HEK293T (cell line): ENCODE data around the gene CFLAR.
"Not testable (repeated sequence)": the region's sequence is repeated elsewhere in the genome, so short reads cannot be mapped to it uniquely, and the experiment has no call there.

Experiments used
- CTCF ChIA-PET: fragments of 350-600 bp; formaldehyde crosslinking; extraction: SDS; loops from one replicate; lab custom pipeline; 2021; ENCODE audit warnings: antibody characterized with exemption, inconsistent platforms; lab: Yijun Ruan, JAX
- POLR2A ChIA-PET: fragments of 350-600 bp; formaldehyde crosslinking; extraction: SDS; loops from one replicate; lab custom pipeline; 2020; ENCODE audit warnings: antibody characterized with exemption, inconsistent platforms; lab: Yijun Ruan, JAX
- DNase-seq: peaks from one replicate; pipeline ENCODE4 v3.0.0; 2012; ENCODE audit warnings: mixed read lengths; ENCODE audit errors: extremely low spot score
- ARNT ChIP-seq: fragments of 450-650 bp; IDR thresholded peaks from 2 replicates; pipeline ENCODE4 v1.6.1; 2017; ENCODE audit warnings: mild to moderate bottlenecking
- BHLHE40 ChIP-seq: fragments of 450-650 bp; IDR thresholded peaks from 2 replicates; pipeline ENCODE4 v1.6.1; 2016; ENCODE audit warnings: mild to moderate bottlenecking, moderate library complexity, borderline replicate concordance
- CTBP1 ChIP-seq: fragments of 450-650 bp; IDR thresholded peaks from 2 replicates; pipeline ENCODE4 v1.6.1; 2016; ENCODE audit warnings: borderline replicate concordance
- ELF4 ChIP-seq: fragments of 450-650 bp; IDR thresholded peaks from 2 replicates; pipeline ENCODE4 v1.6.1; 2017; ENCODE audit warnings: antibody characterized with exemption
- FOXA1 ChIP-seq: fragments of 450-650 bp; IDR thresholded peaks from 2 replicates; pipeline ENCODE4 v1.6.1; 2016; ENCODE audit warnings: mild to moderate bottlenecking
- FOXK2 ChIP-seq: fragments of 450-650 bp; IDR thresholded peaks from 2 replicates; pipeline ENCODE4 v1.6.1; 2016; ENCODE audit warnings: mild to moderate bottlenecking
- FOXM1 ChIP-seq: fragments of 450-650 bp; IDR thresholded peaks from 2 replicates; pipeline ENCODE4 v1.6.1; 2017; ENCODE audit warnings: mild to moderate bottlenecking, borderline replicate concordance
- HDGF ChIP-seq: fragments of 450-650 bp; IDR thresholded peaks from 2 replicates; pipeline ENCODE4 v1.6.1; 2017; ENCODE audit warnings: antibody characterized with exemption, borderline replicate concordance
- L3MBTL2 ChIP-seq: fragments of 450-650 bp; conservative IDR thresholded peaks from 2 replicates; pipeline ENCODE4 v1.6.1; 2016; ENCODE audit warnings: mild to moderate bottlenecking
- LEF1 ChIP-seq: fragments of 450-650 bp; IDR thresholded peaks from 2 replicates; pipeline ENCODE4 v1.6.1; 2017; ENCODE audit warnings: mild to moderate bottlenecking, borderline replicate concordance
- NFRKB ChIP-seq: fragments of 450-650 bp; IDR thresholded peaks from 2 replicates; pipeline ENCODE4 v1.6.1; 2016; ENCODE audit warnings: mild to moderate bottlenecking, moderate library complexity
- SP1 ChIP-seq: fragments of 450-650 bp; IDR thresholded peaks from 2 replicates; pipeline ENCODE4 v1.6.1; 2017
- SUZ12 ChIP-seq: fragments of 450-650 bp; IDR thresholded peaks from 2 replicates; pipeline ENCODE4 v1.6.1; 2016; ENCODE audit warnings: mild to moderate bottlenecking
- TARDBP ChIP-seq: fragments of 450-650 bp; IDR thresholded peaks from 2 replicates; pipeline ENCODE4 v1.6.1; 2016
- ZNF384 ChIP-seq: fragments of 450-650 bp; IDR thresholded peaks from 2 replicates; pipeline ENCODE4 v1.6.1; 2016
- TF ChIP-seq, protein P1 (sequence below): fragments of 450-650 bp; IDR thresholded peaks from 2 replicates; pipeline ENCODE4 v1.6.1; 2016

Gene CFLAR

DNA sequence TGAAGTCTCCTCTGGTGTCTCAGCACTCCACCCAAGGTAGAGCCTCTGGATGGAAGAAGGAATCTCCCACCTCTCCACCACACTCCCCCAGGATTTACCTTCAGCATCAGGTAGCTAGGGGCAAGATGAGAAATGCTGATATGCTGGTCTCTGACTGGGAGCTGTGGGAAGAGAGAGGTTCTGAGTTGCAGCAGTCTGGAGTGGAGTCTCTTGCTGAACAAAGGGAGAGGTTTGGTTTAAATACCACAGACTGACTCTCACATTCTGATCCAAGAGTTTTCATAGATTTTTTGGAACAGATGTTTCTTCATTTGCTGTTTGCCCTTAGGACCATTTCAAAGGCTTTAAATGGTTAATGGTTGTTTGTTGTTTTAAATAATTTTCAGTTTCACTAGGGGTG is 1.1 kb upstream of the CFLAR start:
- POLR2A ChIA-PET: interaction anchor here (1.7 kb wide), 1 partner anchor 225 kb away, joined by 5 read pairs; the partner anchor contains the start of genes NIF3L1 and PPIL3
- TF ChIP-seq FOXA1: no peak
- TF ChIP-seq FOXM1: no peak
- TF ChIP-seq SUZ12: no peak
- no peak for TF ChIP-seq SP1
- no peak for TF ChIP-seq FOXK2
- no peak for TF ChIP-seq ELF4
- TF ChIP-seq LEF1: no peak
- TF ChIP-seq L3MBTL2: no peak
- TF ChIP-seq TARDBP: no peak
- TF ChIP-seq BHLHE40: no peak
- TF ChIP-seq, protein P1, sequence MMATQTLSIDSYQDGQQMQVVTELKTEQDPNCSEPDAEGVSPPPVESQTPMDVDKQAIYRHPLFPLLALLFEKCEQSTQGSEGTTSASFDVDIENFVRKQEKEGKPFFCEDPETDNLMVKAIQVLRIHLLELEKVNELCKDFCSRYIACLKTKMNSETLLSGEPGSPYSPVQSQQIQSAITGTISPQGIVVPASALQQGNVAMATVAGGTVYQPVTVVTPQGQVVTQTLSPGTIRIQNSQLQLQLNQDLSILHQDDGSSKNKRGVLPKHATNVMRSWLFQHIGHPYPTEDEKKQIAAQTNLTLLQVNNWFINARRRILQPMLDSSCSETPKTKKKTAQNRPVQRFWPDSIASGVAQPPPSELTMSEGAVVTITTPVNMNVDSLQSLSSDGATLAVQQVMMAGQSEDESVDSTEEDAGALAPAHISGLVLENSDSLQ: no peak
- no peak for TF ChIP-seq ARNT
- TF ChIP-seq CTBP1: no peak
- TF ChIP-seq HDGF: no peak
- no peak for TF ChIP-seq NFRKB
- no peak for TF ChIP-seq ZNF384
- CTCF ChIA-PET: interaction anchor here (0.7 kb wide), 2 partner anchors 16 to 202 kb away, joined by 4 to 6 read pairs; no protein-coding TSS in a partner anchor
- DNase-seq: no peak

DNA sequence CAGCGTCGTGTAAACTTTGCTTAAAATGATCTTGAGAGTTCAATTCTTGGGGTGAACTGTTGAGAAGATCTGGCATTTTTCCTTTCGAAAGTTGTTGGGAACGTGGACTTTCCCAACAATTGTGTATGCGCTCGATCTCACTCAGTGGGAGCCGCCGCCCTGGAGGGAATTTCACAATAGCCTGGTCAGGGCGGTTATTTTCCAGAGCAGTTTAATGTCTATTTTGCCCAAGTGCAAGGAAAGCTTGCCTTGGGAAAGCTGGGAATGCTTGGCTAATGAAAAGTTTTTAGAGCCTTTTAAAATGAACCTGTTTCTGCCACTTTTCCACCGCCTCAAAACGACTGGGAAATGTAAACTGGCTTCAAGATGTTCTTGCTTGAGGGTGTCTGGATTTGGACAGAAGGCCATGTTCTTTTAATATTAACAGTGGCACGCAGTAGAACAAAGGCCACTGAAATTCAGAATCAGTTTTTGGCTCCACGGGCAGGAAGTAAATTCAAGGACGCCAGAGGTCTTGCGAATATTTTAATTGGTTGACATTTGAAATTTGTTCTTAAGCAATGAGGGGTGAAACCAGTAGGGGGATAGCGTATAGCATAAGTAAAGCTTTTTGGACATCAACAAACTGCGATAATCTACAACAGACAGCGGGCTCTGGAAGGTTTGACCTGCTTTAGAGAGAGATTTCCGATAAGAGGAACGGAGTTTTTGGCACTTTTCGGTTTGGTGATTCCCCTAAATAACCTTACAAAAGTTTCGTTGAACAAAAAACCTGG is 1.2 kb downstream of the CFLAR start:
- ChIA-PET CTCF (interaction anchor here (0.6 to 1.3 kb wide), 4 partner anchors 41 to 604 kb away, joined by 3 to 4 read pairs (median 4); partner anchors contain the start of gene ORC2), POLR2A (interaction anchor here (0.9 to 1.7 kb wide), 11 partner anchors 11 to 228 kb away, joined by 3 to 9 read pairs (median 4); partner anchors contain the start of genes CASP10, HYCC2, NDUFB3 and NIF3L1)
- peak; percentile 14 for DNase-seq
- TF ChIP-seq, protein P1: no peak
- peak; percentile 82 for TF ChIP-seq ZNF384

DNA sequence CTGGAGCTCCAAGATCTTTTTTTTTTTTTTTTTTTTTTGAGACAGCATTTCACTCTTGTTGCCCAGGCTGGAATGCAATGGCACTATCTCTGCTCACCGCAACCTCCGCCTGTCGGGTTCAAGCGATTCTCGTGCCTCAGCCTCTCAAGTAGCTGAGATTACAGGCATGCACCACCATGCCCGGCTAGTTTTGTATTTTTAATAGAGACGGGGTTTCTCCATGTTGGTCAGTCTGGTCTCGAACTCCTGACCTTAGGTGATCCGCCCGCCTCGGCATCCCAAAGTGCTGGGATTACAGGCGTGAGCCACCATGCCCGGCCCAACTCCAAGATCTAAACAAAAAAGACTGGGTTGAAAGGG is 1.8 kb downstream of the CFLAR start:
- not testable (repeated sequence) for DNase-seq
- ChIA-PET CTCF (interaction anchor here (0.6 to 1.2 kb wide), 6 partner anchors 29 to 604 kb away, joined by 3 to 6 read pairs (median 4); partner anchors contain the start of gene ORC2), POLR2A (interaction anchor here (0.9 to 1.5 kb wide), 8 partner anchors 12 to 254 kb away, joined by 3 to 8 read pairs (median 5); partner anchors contain the start of genes CASP10, CLK1, NIF3L1 and ORC2)

DNA sequence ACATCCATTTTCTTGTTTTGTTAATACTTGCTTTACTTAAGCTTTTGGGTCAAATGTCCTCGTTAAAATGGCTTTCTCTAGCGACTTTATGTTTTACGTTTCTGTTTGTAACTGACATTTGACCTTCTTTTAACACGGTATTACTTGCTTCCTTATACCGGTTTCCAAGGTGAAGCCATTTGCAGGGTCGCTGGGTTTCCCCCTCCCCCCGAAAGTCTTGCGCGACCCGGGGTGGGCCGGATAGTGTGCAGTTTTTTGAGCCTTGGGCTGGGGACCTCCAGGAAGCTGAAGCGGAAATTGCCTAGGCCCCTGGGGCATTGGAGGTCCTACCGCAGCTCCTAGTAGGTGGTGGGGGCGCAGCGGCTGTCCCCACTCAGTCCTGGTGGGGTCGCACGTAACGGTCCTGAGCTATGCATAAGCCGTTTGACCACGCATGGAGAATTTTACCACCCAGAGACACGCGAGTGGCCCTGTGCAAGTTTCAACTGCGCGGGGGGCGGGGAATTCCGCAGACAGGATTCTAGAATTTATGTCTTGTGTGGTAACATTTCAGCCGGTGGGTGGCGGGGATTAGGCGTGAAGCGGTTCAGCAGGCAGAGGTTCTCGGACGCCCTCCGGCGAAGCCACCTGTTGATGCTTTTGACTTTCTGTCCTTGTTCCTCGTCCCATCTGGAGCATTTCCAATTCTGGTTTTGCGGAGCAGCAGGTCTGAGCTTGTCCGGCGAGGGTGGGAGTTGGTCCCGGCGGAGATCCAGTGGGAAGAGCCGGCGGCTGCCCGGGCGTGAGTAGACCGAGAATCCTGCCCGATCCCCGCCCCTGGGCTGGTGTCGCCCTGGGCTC is 2.4 kb downstream of the CFLAR start:
- POLR2A ChIA-PET: interaction anchor here (0.9 to 1.5 kb wide), 8 partner anchors 11 to 254 kb away, joined by 3 to 8 read pairs (median 5); partner anchors contain the start of genes CASP10, CLK1, NIF3L1 and ORC2
- peak; percentile 62 for DNase-seq
- TF ChIP-seq SP1 (no peak), CTBP1 (peak; percentile 14; the same call in 1 of the 2 replicates), HDGF (no peak), NFRKB (no peak), LEF1 (no peak), ARNT (no peak), FOXK2 (no peak), ZNF384 (no peak), FOXM1 (peak; percentile 35; the same call in 1 of the 2 replicates), L3MBTL2 (peak; percentile 67), TARDBP (0 out of 2 replicates have a peak, but pooled peaks have one; percentile 45), FOXA1 (no peak), BHLHE40 (no peak), ELF4 (no peak), SUZ12 (no peak)
- TF ChIP-seq, protein P1: peak; percentile 89
- CTCF ChIA-PET: interaction anchor here (0.6 to 1.2 kb wide), 9 partner anchors 28 to 194 kb away, joined by 3 to 6 read pairs (median 3); partner anchors contain the start of genes CASP10 and ORC2

DNA sequence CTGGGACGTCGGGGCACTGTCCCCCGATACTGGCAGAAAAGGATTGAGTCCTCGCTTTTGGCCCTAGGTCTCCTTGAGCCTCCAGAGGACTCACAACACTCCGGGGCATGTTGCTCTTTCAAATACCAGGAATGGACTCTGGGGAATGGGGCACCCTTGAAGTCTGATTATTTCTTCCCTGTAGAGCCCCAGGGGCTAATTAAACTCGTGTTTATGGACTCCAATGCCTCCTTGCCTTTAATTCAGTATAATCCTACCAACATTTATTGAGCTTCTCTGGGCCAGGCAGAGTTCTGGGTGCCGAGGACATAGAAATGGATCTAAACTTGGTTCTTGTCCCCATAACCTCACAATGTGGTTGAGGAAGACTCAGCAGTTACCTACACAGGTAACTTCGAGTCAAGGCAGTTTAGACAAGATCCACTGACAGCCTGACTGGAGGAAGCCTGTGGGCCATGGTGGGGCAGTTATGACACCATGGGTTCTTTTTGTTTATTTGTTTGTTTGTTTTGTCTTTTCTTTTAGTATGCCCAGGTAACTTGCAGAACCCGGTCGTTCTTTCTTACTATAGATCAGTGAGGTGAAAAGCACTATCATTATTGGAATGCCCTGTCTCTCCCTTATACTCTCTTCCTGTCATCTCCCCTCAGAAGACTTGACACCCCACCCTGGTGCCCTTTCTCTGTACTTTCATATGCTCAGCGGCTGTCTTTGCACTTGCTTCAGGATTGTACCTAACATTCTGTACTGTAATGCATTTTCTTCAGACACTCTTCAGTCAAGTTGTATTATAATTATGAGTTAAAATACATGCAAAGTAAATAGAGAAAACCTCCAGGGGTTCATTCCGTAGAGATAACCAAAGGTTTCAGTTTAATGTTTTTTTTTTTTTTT is 3.2 kb downstream of the CFLAR start:
- ChIA-PET POLR2A (interaction anchor here (1.0 to 1.5 kb wide), 6 partner anchors 14 to 255 kb away, joined by 3 to 8 read pairs (median 5); partner anchors contain the start of genes CLK1, NIF3L1, ORC2 and PPIL3), CTCF (interaction anchor here (0.7 to 1.2 kb wide), 4 partner anchors 39 to 195 kb away, joined by 3 to 4 read pairs (median 3); no protein-coding TSS in a partner anchor)
- 0 out of 2 replicates have a peak, but pooled peaks have one; percentile 33 for TF ChIP-seq L3MBTL2
- TF ChIP-seq HDGF: no peak
- TF ChIP-seq SP1: no peak
- peak; percentile 48 for DNase-seq
